Keratinocyte (primary cell): ENCODE data around the gene IFNL4.

Experiments used
- EZH2 ChIP-seq: IDR thresholded peaks from one replicate; pipeline ENCODE4 v1.6.1; 2012; ENCODE audit warnings: inconsistent platforms, mild to moderate bottlenecking, low read length, moderate library complexity
- TF ChIP-seq, protein P1 (sequence below), 3 experiments: IDR thresholded peaks in 1 of 3; conservative IDR thresholded peaks in 1 of 3; optimal IDR thresholded peaks in 1 of 3; 2 replicates in 2 of 3; 3 replicates in 1 of 3; pipeline versions ENCODE3 to v1.5.1; 2011; ENCODE audit warnings: low read length in 3 of 3, mild to moderate bottlenecking in 3 of 3, moderate library complexity in 2 of 3, control low read depth in 1 of 3, inconsistent platforms in 1 of 3; ENCODE audit not compliant: insufficient read depth in 2 of 3; ENCODE audit errors: extremely low read depth in 1 of 3

DNA sequence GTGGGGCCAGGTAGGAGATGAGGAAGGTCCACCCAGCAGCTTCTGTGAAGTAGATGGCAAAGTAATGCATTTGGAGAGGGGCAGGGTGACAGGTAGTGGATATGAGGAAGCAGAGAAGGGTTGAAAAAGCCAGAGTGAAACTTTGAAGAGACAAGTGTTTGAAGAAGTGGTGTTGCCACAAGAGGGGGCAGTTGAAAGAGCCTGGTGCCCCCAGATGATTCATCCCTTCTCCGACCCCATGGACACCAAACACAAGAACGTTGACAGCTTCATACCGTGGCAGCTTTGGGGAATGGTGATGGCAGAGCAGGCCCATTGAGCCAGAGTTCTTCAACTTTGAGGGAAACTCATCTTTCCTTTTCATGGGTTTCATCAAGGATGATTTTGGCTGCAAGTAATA is 23.7 kb downstream of the IFNL4 start:
- TF ChIP-seq, protein P1, sequence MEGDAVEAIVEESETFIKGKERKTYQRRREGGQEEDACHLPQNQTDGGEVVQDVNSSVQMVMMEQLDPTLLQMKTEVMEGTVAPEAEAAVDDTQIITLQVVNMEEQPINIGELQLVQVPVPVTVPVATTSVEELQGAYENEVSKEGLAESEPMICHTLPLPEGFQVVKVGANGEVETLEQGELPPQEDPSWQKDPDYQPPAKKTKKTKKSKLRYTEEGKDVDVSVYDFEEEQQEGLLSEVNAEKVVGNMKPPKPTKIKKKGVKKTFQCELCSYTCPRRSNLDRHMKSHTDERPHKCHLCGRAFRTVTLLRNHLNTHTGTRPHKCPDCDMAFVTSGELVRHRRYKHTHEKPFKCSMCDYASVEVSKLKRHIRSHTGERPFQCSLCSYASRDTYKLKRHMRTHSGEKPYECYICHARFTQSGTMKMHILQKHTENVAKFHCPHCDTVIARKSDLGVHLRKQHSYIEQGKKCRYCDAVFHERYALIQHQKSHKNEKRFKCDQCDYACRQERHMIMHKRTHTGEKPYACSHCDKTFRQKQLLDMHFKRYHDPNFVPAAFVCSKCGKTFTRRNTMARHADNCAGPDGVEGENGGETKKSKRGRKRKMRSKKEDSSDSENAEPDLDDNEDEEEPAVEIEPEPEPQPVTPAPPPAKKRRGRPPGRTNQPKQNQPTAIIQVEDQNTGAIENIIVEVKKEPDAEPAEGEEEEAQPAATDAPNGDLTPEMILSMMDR (optimal IDR thresholded peaks at IDR 0.05 in 1 of 3, IDR thresholded peaks at IDR 0.05 in 1 of 3, conservative IDR thresholded peaks at IDR 0.05 in 1 of 3; ENCODE audit: extremely low read depth in 1 of 3, insufficient read depth in 2 of 3, low read length in 3 of 3) = no peak
- TF ChIP-seq EZH2 = no peak
